ENCODE results near the gene TFAP2E.
A peak's percentile ranks its signal among the peaks of the same experiment; 100 is the strongest.

TFAP2E gene

GRCh38 chr1:35603941-35604340 lies 30.8 kb downstream of the TFAP2E start:
- DNase-seq (ENCODE audit: low read depth): no peak
- no peak overlapping the region for H3K9ac ChIP-seq (ENCODE audit: low read length)
- no peaks in the 10 kb centered on the region for H3K4me1 ChIP-seq (ENCODE audit: control insufficient read depth, insufficient read depth, low read length)
- no peaks in the 10 kb centered on the region for H3K9me3 ChIP-seq (ENCODE audit: control insufficient read depth, low read length)
- H3K4me3 ChIP-seq (ENCODE audit: low read length): no peak overlapping the region
- H3K36me3 ChIP-seq (ENCODE audit: control insufficient read depth, insufficient read depth, low read length, severe bottlenecking): peaks cover 91% of the 10 kb centered on the region
- H3K27me3 ChIP-seq (replicated peaks; ENCODE audit: control insufficient read depth, insufficient read depth, low read length): no peaks in the 10 kb centered on the region

GRCh38 chr1:35605071-35605866 lies 32.2 kb downstream of the TFAP2E start:
- no peaks in the 10 kb centered on the region for H3K27me3 ChIP-seq (replicated peaks; ENCODE audit: control insufficient read depth, insufficient read depth, low read length)
- H3K9me3 ChIP-seq (ENCODE audit: control insufficient read depth, low read length): no peaks in the 10 kb centered on the region
- peak; percentile 58 for DNase-seq (ENCODE audit: low read depth)
- peaks cover 95% of the 10 kb centered on the region for H3K36me3 ChIP-seq (ENCODE audit: control insufficient read depth, insufficient read depth, low read length, severe bottlenecking)
- H3K9ac ChIP-seq (ENCODE audit: low read length): no peak overlapping the region
- no peaks in the 10 kb centered on the region for H3K4me1 ChIP-seq (ENCODE audit: control insufficient read depth, insufficient read depth, low read length)
- H3K4me3 ChIP-seq (ENCODE audit: low read length): no peak overlapping the region

GRCh38 chr1:35605867-35606182 lies 32.7 kb downstream of the TFAP2E start:
- Histone ChIP-seq H3K4me3 (ENCODE audit: low read length) (no peak overlapping the region), H3K27me3 (replicated peaks; ENCODE audit: control insufficient read depth, insufficient read depth, low read length) (no peaks in the 10 kb centered on the region), H3K4me1 (ENCODE audit: control insufficient read depth, insufficient read depth, low read length) (no peaks in the 10 kb centered on the region), H3K36me3 (ENCODE audit: control insufficient read depth, insufficient read depth, low read length, severe bottlenecking) (peaks cover 94% of the 10 kb centered on the region), H3K9ac (ENCODE audit: low read length) (no peak overlapping the region), H3K9me3 (ENCODE audit: control insufficient read depth, low read length) (no peaks in the 10 kb centered on the region)
- peak; percentile 70 for DNase-seq (ENCODE audit: low read depth)

- no peak for DNase-seq (ENCODE audit: low read depth)
- Histone ChIP-seq H3K27me3 (replicated peaks; ENCODE audit: control insufficient read depth, insufficient read depth, low read length) (no peaks in the 10 kb centered on the region), H3K9ac (ENCODE audit: low read length) (no peak overlapping the region), H3K9me3 (ENCODE audit: control insufficient read depth, low read length) (no peaks in the 10 kb centered on the region), H3K36me3 (ENCODE audit: control insufficient read depth, insufficient read depth, low read length, severe bottlenecking) (peaks cover 86% of the 10 kb centered on the region), H3K4me3 (ENCODE audit: low read length) (no peak overlapping the region), H3K4me1 (ENCODE audit: control insufficient read depth, insufficient read depth, low read length) (no peaks in the 10 kb centered on the region)
Measured at GRCh38 chr1:35611655-35612054, 38.5 kb downstream of the TFAP2E start.

- Histone ChIP-seq H3K36me3 (ENCODE audit: control insufficient read depth, insufficient read depth, low read length, severe bottlenecking) (peaks cover 71% of the 10 kb centered on the region), H3K9ac (ENCODE audit: low read length) (no peak overlapping the region), H3K9me3 (ENCODE audit: control insufficient read depth, low read length) (no peaks in the 10 kb centered on the region), H3K27me3 (replicated peaks; ENCODE audit: control insufficient read depth, insufficient read depth, low read length) (no peaks in the 10 kb centered on the region), H3K4me1 (ENCODE audit: control insufficient read depth, insufficient read depth, low read length) (no peaks in the 10 kb centered on the region), H3K4me3 (ENCODE audit: low read length) (no peak overlapping the region)
- no peak for DNase-seq (ENCODE audit: low read depth)
Measured at GRCh38 chr1:35615440-35615839, 42.3 kb downstream of the TFAP2E start.

GRCh38 chr1:35619237-35620121 lies 46.4 kb downstream of the TFAP2E start:
- DNase-seq (ENCODE audit: low read depth): no peak
- Histone ChIP-seq H3K27me3 (replicated peaks; ENCODE audit: control insufficient read depth, insufficient read depth, low read length) (no peaks in the 10 kb centered on the region), H3K36me3 (ENCODE audit: control insufficient read depth, insufficient read depth, low read length, severe bottlenecking) (peaks cover 65% of the 10 kb centered on the region), H3K9me3 (ENCODE audit: control insufficient read depth, low read length) (no peaks in the 10 kb centered on the region), H3K4me3 (ENCODE audit: low read length) (no peak overlapping the region), H3K4me1 (ENCODE audit: control insufficient read depth, insufficient read depth, low read length) (peaks cover 12% of the 10 kb centered on the region), H3K9ac (ENCODE audit: low read length) (no peak overlapping the region)

- Histone ChIP-seq H3K27me3 (replicated peaks; ENCODE audit: control insufficient read depth, insufficient read depth, low read length) (no peaks in the 10 kb centered on the region), H3K9ac (ENCODE audit: low read length) (no peak overlapping the region), H3K36me3 (ENCODE audit: control insufficient read depth, insufficient read depth, low read length, severe bottlenecking) (peaks cover 55% of the 10 kb centered on the region), H3K4me1 (ENCODE audit: control insufficient read depth, insufficient read depth, low read length) (peaks cover 12% of the 10 kb centered on the region), H3K9me3 (ENCODE audit: control insufficient read depth, low read length) (no peaks in the 10 kb centered on the region), H3K4me3 (ENCODE audit: low read length) (no peak overlapping the region)
- no peak for DNase-seq (ENCODE audit: low read depth)
Measured at GRCh38 chr1:35622510-35623178, 49.5 kb downstream of the TFAP2E start.

- H3K4me1 ChIP-seq (ENCODE audit: control insufficient read depth, insufficient read depth, low read length): peaks cover 12% of the 10 kb centered on the region
- no peak for DNase-seq (ENCODE audit: low read depth)
- H3K36me3 ChIP-seq (ENCODE audit: control insufficient read depth, insufficient read depth, low read length, severe bottlenecking): peaks cover 53% of the 10 kb centered on the region
- no peak overlapping the region for H3K9ac ChIP-seq (ENCODE audit: low read length)
- H3K4me3 ChIP-seq (ENCODE audit: low read length): no peak overlapping the region
- H3K9me3 ChIP-seq (ENCODE audit: control insufficient read depth, low read length): no peaks in the 10 kb centered on the region
- H3K27me3 ChIP-seq (replicated peaks; ENCODE audit: control insufficient read depth, insufficient read depth, low read length): no peaks in the 10 kb centered on the region
Measured at GRCh38 chr1:35623832-35624231, 50.7 kb downstream of the TFAP2E start.

- peaks cover 76% of the 10 kb centered on the region for H3K36me3 ChIP-seq (ENCODE audit: control insufficient read depth, insufficient read depth, low read length, severe bottlenecking)
- no peaks in the 10 kb centered on the region for H3K9me3 ChIP-seq (ENCODE audit: control insufficient read depth, low read length)
- H3K27me3 ChIP-seq (replicated peaks; ENCODE audit: control insufficient read depth, insufficient read depth, low read length): no peaks in the 10 kb centered on the region
- H3K4me1 ChIP-seq (ENCODE audit: control insufficient read depth, insufficient read depth, low read length): peaks cover 4% of the 10 kb centered on the region
- no peak overlapping the region for H3K4me3 ChIP-seq (ENCODE audit: low read length)
- no peak for DNase-seq (ENCODE audit: low read depth)
- no peak overlapping the region for H3K9ac ChIP-seq (ENCODE audit: low read length)
Measured at GRCh38 chr1:35629051-35629450, 55.9 kb downstream of the TFAP2E start.

- Histone ChIP-seq H3K4me3 (ENCODE audit: low read length) (no peak overlapping the region), H3K36me3 (ENCODE audit: control insufficient read depth, insufficient read depth, low read length, severe bottlenecking) (peaks cover 87% of the 10 kb centered on the region), H3K4me1 (ENCODE audit: control insufficient read depth, insufficient read depth, low read length) (no peaks in the 10 kb centered on the region), H3K27me3 (replicated peaks; ENCODE audit: control insufficient read depth, insufficient read depth, low read length) (no peaks in the 10 kb centered on the region), H3K9ac (ENCODE audit: low read length) (no peak overlapping the region), H3K9me3 (ENCODE audit: control insufficient read depth, low read length) (no peaks in the 10 kb centered on the region)
- no peak for DNase-seq (ENCODE audit: low read depth)
Measured at GRCh38 chr1:35631396-35631795, 58.3 kb downstream of the TFAP2E start.

- H3K27me3 ChIP-seq (replicated peaks; ENCODE audit: control insufficient read depth, insufficient read depth, low read length): no peaks in the 10 kb centered on the region
- peaks cover 72% of the 10 kb centered on the region for H3K36me3 ChIP-seq (ENCODE audit: control insufficient read depth, insufficient read depth, low read length, severe bottlenecking)
- H3K9ac ChIP-seq (ENCODE audit: low read length): peak overlapping the region; percentile 15
- no peak overlapping the region for H3K4me3 ChIP-seq (ENCODE audit: low read length)
- peak; percentile 36 for DNase-seq (ENCODE audit: low read depth)
- no peaks in the 10 kb centered on the region for H3K9me3 ChIP-seq (ENCODE audit: control insufficient read depth, low read length)
- peaks cover 19% of the 10 kb centered on the region for H3K4me1 ChIP-seq (ENCODE audit: control insufficient read depth, insufficient read depth, low read length)
Measured at GRCh38 chr1:35633547-35633946, 60.4 kb downstream of the TFAP2E start.

Data from adipocyte (in vitro differentiated cells).